A549 (cell line): Measurements from ENCODE around the gene DLX1. TPM values are rescaled to one million over a fixed set of nuclear protein-coding genes. Genes with fewer than 3 reads are reported as not detected.
"Not testable (repeated sequence)": the region's sequence is repeated elsewhere in the genome, so short reads cannot be mapped to it uniquely, and the experiment has no call there.

ENCODE experiments used
- ATAC-seq, 2 experiments: fragments of 200-7000 bp in 1 of 2; fragments of >200 bp in 1 of 2; cut with Nextera tagmentation in 1 of 2; cut with Tn5 transposase in 1 of 2; 3 replicates each; pipeline versions ENCODE4 v1.8.0 to v1.9.1; 2018 to 2020; ENCODE audit warnings: mild to moderate bottlenecking in 1 of 2, moderate library complexity in 1 of 2
- CTCF ChIA-PET: fragments of 300-600 bp; sonication (Branson Sonifier 250); formaldehyde crosslinking; extraction: SDS; loops from one replicate; lab custom pipeline; 2021; ENCODE audit warnings: antibody characterized with exemption, inconsistent platforms; lab: Yijun Ruan, JAX
- POLR2A ChIA-PET: fragments of 350-600 bp; formaldehyde crosslinking; extraction: SDS; loops from one replicate; lab custom pipeline; 2021; ENCODE audit warnings: antibody characterized with exemption, inconsistent platforms; lab: Yijun Ruan, JAX
- DNase-seq, 2 experiments: peaks; one replicate each; pipeline versions ENCODE4 v3.0.0 to v3.0.0-alpha.2; 2011 to 2016; ENCODE audit warnings: low read depth in 1 of 2, low spot score in 1 of 2
- FAIRE-seq: peaks from 2 replicates; lab custom pipeline; 2011; peaks lifted over from hg19 to GRCh38; lab: Jason Lieb, UNC
- H3K27ac ChIP-seq, 2 experiments: fragments of >200 bp; sonication (Bioruptor Twin); formaldehyde crosslinking; 3 replicates each; pipeline ENCODE4 v1.5.1; 2016 to 2017
- H3K4me1 ChIP-seq: fragments of >200 bp; sonication (Bioruptor Twin); formaldehyde crosslinking; 3 replicates; pipeline ENCODE4 v1.6.1; 2016
- H3K4me2 ChIP-seq: fragments of >200 bp; sonication (Bioruptor Twin); formaldehyde crosslinking; 3 replicates; pipeline ENCODE4 v1.6.1; 2016
- H3K4me3 ChIP-seq: fragments of >200 bp; sonication (Bioruptor Twin); formaldehyde crosslinking; 3 replicates; pipeline ENCODE4 v1.5.1; 2016
- H3K9me3 ChIP-seq: fragments of >200 bp; sonication (Bioruptor Twin); formaldehyde crosslinking; 3 replicates; pipeline ENCODE4 v1.6.1; 2016
- CBX2 ChIP-seq: fragments of 200-600 bp; sonication (generic); IDR thresholded peaks from 2 replicates; pipeline ENCODE4 v1.6.1; 2016; ENCODE audit warnings: low read depth, mild to moderate bottlenecking, borderline replicate concordance
- CEBPB ChIP-seq, 2 experiments: fragments of >200 bp in 1 of 2; sonication (Bioruptor Twin) in 1 of 2; formaldehyde crosslinking in 1 of 2; IDR thresholded peaks; 2 replicates each; pipeline ENCODE4 v1.6.1; 2012 to 2016
- CTCF ChIP-seq: fragments of >200 bp; sonication (Bioruptor Twin); formaldehyde crosslinking; IDR thresholded peaks from 3 replicates; pipeline ENCODE4 v1.5.1; 2016
- EHMT2 ChIP-seq: fragments of 200-600 bp; sonication (generic); IDR thresholded peaks from 2 replicates; pipeline ENCODE4 v1.6.1; 2016; ENCODE audit warnings: antibody characterized with exemption, low read depth, mild to moderate bottlenecking, moderate library complexity
- ELK1 ChIP-seq: fragments of 150-350 bp; IDR thresholded peaks from 2 replicates; pipeline ENCODE4 v1.6.1; 2014; ENCODE audit warnings: low read depth, mild to moderate bottlenecking, low read length
- ESRRA ChIP-seq: fragments of 150-350 bp; IDR thresholded peaks from 2 replicates; pipeline ENCODE4 v1.6.1; 2014; ENCODE audit warnings: mild to moderate bottlenecking, low read length, borderline replicate concordance
- FOSB ChIP-seq: fragments of 250-450 bp; sonication (Bioruptor Pico); IDR thresholded peaks from 2 replicates; pipeline ENCODE4 v1.5.0; 2020; ENCODE audit warnings: mild to moderate bottlenecking, moderate library complexity
- FOXS1 ChIP-seq: fragments of 250-450 bp; sonication (Bioruptor Pico); IDR thresholded peaks from 2 replicates; pipeline ENCODE4 v1.5.0; 2020; ENCODE audit warnings: mild to moderate bottlenecking, moderate library complexity
- HDAC2 ChIP-seq: fragments of 200-600 bp; sonication (generic); IDR thresholded peaks from 2 replicates; pipeline ENCODE4 v1.6.1; 2016
- HES2 ChIP-seq: fragments of >200 bp; sonication (Bioruptor Twin); formaldehyde crosslinking; IDR thresholded peaks from 2 replicates; pipeline ENCODE4 v1.6.1; 2016
- HOXA7 ChIP-seq: fragments of 250-450 bp; sonication (Bioruptor Pico); IDR thresholded peaks from 2 replicates; pipeline ENCODE4 v1.5.0; 2020; ENCODE audit warnings: mild to moderate bottlenecking, moderate library complexity
- JUN ChIP-seq, 2 experiments: fragments of >200 bp; sonication (Bioruptor Twin); formaldehyde crosslinking; IDR thresholded peaks; 2 replicates in 1 of 2; 3 replicates in 1 of 2; pipeline ENCODE4 v1.6.1; 2016 to 2017
- JUNB ChIP-seq: fragments of >200 bp; sonication (Bioruptor Twin); formaldehyde crosslinking; IDR thresholded peaks from 2 replicates; pipeline ENCODE4 v1.6.1; 2016
- KDM5A ChIP-seq: fragments of 200-600 bp; sonication (generic); IDR thresholded peaks from 2 replicates; pipeline ENCODE4 v1.6.1; 2016; ENCODE audit warnings: antibody characterized with exemption, mild to moderate bottlenecking
- MAFK ChIP-seq: fragments of 450-650 bp; IDR thresholded peaks from 2 replicates; pipeline ENCODE4 v1.6.1; 2014; ENCODE audit not compliant: partially characterized antibody
- NFE2L2 ChIP-seq: fragments of 150-350 bp; conservative IDR thresholded peaks from 2 replicates; pipeline ENCODE4 v1.6.1; 2014; ENCODE audit warnings: low read length
- PHF8 ChIP-seq: fragments of 200-600 bp; sonication (generic); IDR thresholded peaks from 2 replicates; pipeline ENCODE4 v1.6.1; 2016; ENCODE audit warnings: low read depth, mild to moderate bottlenecking, antibody characterized with exemption, moderate library complexity, borderline replicate concordance
- POLR2AphosphoS2 ChIP-seq: conservative IDR thresholded peaks from 2 replicates; pipeline ENCODE4 v1.6.1; 2012; ENCODE audit warnings: low read length, improper control_type of control experiment, inconsistent platforms
- RFX5 ChIP-seq: fragments of 450-650 bp; IDR thresholded peaks from 2 replicates; pipeline ENCODE4 v1.7.1; 2014; ENCODE audit warnings: antibody characterized with exemption, mild to moderate bottlenecking, moderate library complexity
- RNF2 ChIP-seq: fragments of 200-600 bp; sonication (generic); IDR thresholded peaks from 2 replicates; pipeline ENCODE4 v1.6.1; 2016; ENCODE audit warnings: low read depth, mild to moderate bottlenecking, antibody characterized with exemption, moderate library complexity, borderline replicate concordance
- TFCP2L1 ChIP-seq: fragments of 250-450 bp; sonication (Bioruptor Pico); IDR thresholded peaks from 2 replicates; pipeline ENCODE4 v1.5.0; 2021; ENCODE audit warnings: mild to moderate bottlenecking
- WGBS: methylation state at CpG from one replicate; pipeline ENCODE4 v1.1.6; 2017; ENCODE audit errors: missing lambda C conversion rate; 5-methylcytosine and 5-hydroxymethylcytosine counted together
- polyA plus RNA-seq, 4 experiments: library from polyadenylated mRNA; depleted of rRNA in 3 of 4; stranded (reverse); fragments of >200 nt; fragmentation: RNase III in 1 of 4; extraction: RNeasy Plus Mini Kit Qiagen cat#74134 plus additional on column Dnase treatment in 1 of 4; gene quantifications; 2 replicates in 3 of 4; 3 replicates in 1 of 4; pipeline ENCODE4 v1.2.3, GENCODE V29; 2011 to 2017
- TF ChIP-seq, protein P1 (sequence below): fragments of 250-450 bp; sonication (Bioruptor Pico); IDR thresholded peaks from 2 replicates; pipeline ENCODE4 v1.5.0; 2021; ENCODE audit warnings: mild to moderate bottlenecking, moderate library complexity, borderline replicate concordance

Gene DLX1
- polyA plus RNA-seq, 2 of the 4 experiments (the other 2 are of a cell fraction): 1.1 to 2.5 TPM

GRCh38 chr2:172113617-172114016 lies 28.3 kb downstream of the DLX1 start (continued):
- peak; percentile 52 for TF ChIP-seq CTCF
- TF ChIP-seq ESRRA: no peak
- TF ChIP-seq HOXA7 (CRISPR knock-in tag): no peak
- no peak for TF ChIP-seq CBX2
- TF ChIP-seq HES2: no peak
- TF ChIP-seq, all 56 proteins: peak for 3

GRCh38 chr2:172114176-172114575 lies 28.9 kb downstream of the DLX1 start:
- POLR2A ChIA-PET, FAIRE-seq: not testable (repeated sequence)

DNA sequence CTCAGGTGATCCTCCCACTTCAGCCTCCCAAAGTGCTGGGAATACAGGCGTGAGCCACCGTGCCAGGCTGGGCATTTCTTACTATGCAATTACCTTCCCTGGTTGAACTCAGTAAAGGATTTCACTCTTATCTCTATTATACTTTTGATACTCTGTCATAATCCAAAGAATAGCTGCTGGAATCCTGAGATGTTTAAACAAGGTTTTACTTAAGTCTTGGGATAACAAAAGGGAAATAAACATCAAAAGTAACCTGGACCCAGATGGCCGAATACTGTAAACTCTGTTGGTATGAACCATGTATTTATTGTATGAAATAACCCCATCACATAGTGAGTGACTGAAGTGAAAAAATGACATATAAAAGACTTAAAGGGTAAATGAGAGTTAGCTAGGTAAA lies 29.3 kb downstream of the DLX1 start:
- FAIRE-seq (no peak), ATAC-seq (no peak)
- POLR2A ChIA-PET: no interaction called here
- CTCF ChIA-PET: interaction anchor here (0.6 to 7.9 kb wide), 9 partner anchors 10 to 411 kb away, joined by 3 to 82 read pairs (median 5); partner anchors contain the start of gene DLX2
- Histone ChIP-seq H3K4me2 (no peak overlapping the region), H3K4me3 (no peak overlapping the region)
- 41% methylated on average over 3 of the region's 3 CpGs for WGBS
- TF ChIP-seq RNF2: no peak
- no peak for TF ChIP-seq EHMT2
- no peak for TF ChIP-seq FOXS1 (CRISPR knock-in tag)
- TF ChIP-seq, all 56 proteins: peak for 0
- H3K4me1 ChIP-seq: peaks cover 13% of the 10 kb centered on the region
- H3K9me3 ChIP-seq: no peaks in the 10 kb centered on the region
- DNase-seq: no peak
- no peak overlapping the region for H3K27ac ChIP-seq

More at GRCh38 chr2:172114176-172114575, 28.9 kb downstream of the DLX1 start:
- ATAC-seq, H3K9me3 ChIP-seq, H3K4me2 ChIP-seq, H3K4me1 ChIP-seq, H3K27ac ChIP-seq, DNase-seq, H3K4me3 ChIP-seq: not testable (repeated sequence)
- 90% methylated on average over 6 of the region's 6 CpGs for WGBS
- CTCF ChIA-PET: interaction anchor here (0.6 to 7.9 kb wide), 19 partner anchors 10 to 562 kb away, joined by 3 to 82 read pairs (median 3); partner anchors contain the start of gene DLX2

GRCh38 chr2:172116107-172116506 lies 30.8 kb downstream of the DLX1 start:
- CTCF ChIA-PET: interaction anchor here (0.6 to 7.9 kb wide), 7 partner anchors 11 to 542 kb away, joined by 3 to 82 read pairs (median 4); partner anchors contain the start of genes DLX1 and DLX2
- no peak for TF ChIP-seq FOSB (CRISPR knock-in tag)
- TF ChIP-seq KDM5A: no peak
- TF ChIP-seq POLR2AphosphoS2: no peak
- no peak for TF ChIP-seq HDAC2
- TF ChIP-seq, protein P1, sequence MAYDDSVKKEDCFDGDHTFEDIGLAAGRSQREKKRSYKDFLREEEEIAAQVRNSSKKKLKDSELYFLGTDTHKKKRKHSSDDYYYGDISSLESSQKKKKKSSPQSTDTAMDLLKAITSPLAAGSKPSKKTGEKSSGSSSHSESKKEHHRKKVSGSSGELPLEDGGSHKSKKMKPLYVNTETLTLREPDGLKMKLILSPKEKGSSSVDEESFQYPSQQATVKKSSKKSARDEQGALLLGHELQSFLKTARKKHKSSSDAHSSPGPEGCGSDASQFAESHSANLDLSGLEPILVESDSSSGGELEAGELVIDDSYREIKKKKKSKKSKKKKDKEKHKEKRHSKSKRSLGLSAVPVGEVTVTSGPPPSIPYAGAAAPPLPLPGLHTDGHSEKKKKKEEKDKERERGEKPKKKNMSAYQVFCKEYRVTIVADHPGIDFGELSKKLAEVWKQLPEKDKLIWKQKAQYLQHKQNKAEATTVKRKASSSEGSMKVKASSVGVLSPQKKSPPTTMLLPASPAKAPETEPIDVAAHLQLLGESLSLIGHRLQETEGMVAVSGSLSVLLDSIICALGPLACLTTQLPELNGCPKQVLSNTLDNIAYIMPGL (CRISPR knock-in tag): no peak
- TF ChIP-seq, all 56 proteins: peak for 0
- FAIRE-seq: no peak
- no peak for ATAC-seq
- WGBS: 75% methylated on average over 5 of the region's 5 CpGs
- Histone ChIP-seq H3K27ac (no peak overlapping the region), H3K4me2 (no peak overlapping the region), H3K9me3 (no peaks in the 10 kb centered on the region), H3K4me1 (peaks cover 29% of the 10 kb centered on the region), H3K4me3 (no peak overlapping the region)
- POLR2A ChIA-PET: no interaction called here
- DNase-seq: no peak

DNA sequence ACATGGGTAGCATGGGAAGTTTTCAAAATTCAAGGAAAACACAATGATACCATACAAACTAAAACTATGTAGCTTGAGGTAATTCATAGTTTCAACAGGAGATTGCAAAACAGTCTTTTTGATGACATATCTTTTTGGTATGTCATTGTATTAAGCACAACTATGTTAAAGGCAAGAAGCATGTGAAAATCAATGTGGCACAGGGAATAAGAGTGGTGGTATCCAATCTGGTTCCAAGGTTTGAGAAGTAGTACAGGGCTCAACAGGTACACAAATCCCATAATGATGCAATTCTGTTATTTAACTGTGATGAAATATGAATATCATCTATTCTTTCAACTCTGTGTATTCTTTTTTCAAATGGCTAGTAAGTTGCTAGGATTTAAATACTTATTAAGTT lies 33.8 kb downstream of the DLX1 start:
- H3K4me3 ChIP-seq: no peak overlapping the region
- H3K4me1 ChIP-seq: peaks cover 36% of the 10 kb centered on the region
- no peaks in the 10 kb centered on the region for H3K9me3 ChIP-seq
- ATAC-seq (peak in 1 of 2 experiments; percentile 69; a peak in 4 of 6 replicates), FAIRE-seq (no peak), DNase-seq (no peak)
- peak overlapping the region; percentile 46 to 58; a peak in 5 of 6 replicates for H3K27ac ChIP-seq
- CTCF ChIA-PET: interaction anchor here (2.2 to 7.9 kb wide), 3 partner anchors 8 to 413 kb away, joined by 6 to 82 read pairs (median 9); partner anchors contain the start of gene DLX2
- H3K4me2 ChIP-seq: peak overlapping the region; percentile 67
- POLR2A ChIA-PET: no interaction called here
- peak; percentile 91 to 92 for TF ChIP-seq CEBPB (IDR thresholded peaks at IDR 0.05)
- TF ChIP-seq JUNB: peak; percentile 49; the same call in 1 of the 2 replicates
- peak; percentile 58; the same call in 1 of the 2 replicates for TF ChIP-seq HES2
- peak in 1 of 2 experiments; percentile 21; a peak in 2 of 5 replicates for TF ChIP-seq JUN (IDR thresholded peaks at IDR 0.05)
- no peak for TF ChIP-seq TFCP2L1 (CRISPR knock-in tag)
- no peak for TF ChIP-seq RFX5
- TF ChIP-seq PHF8: no peak
- TF ChIP-seq NFE2L2: no peak
- peak; percentile 25 for TF ChIP-seq MAFK
- no peak for TF ChIP-seq ELK1
- no peak for TF ChIP-seq CBX2
- TF ChIP-seq EHMT2: no peak
- no peak for TF ChIP-seq RNF2
